ENCODE results near the gene KRT78.

DNA sequence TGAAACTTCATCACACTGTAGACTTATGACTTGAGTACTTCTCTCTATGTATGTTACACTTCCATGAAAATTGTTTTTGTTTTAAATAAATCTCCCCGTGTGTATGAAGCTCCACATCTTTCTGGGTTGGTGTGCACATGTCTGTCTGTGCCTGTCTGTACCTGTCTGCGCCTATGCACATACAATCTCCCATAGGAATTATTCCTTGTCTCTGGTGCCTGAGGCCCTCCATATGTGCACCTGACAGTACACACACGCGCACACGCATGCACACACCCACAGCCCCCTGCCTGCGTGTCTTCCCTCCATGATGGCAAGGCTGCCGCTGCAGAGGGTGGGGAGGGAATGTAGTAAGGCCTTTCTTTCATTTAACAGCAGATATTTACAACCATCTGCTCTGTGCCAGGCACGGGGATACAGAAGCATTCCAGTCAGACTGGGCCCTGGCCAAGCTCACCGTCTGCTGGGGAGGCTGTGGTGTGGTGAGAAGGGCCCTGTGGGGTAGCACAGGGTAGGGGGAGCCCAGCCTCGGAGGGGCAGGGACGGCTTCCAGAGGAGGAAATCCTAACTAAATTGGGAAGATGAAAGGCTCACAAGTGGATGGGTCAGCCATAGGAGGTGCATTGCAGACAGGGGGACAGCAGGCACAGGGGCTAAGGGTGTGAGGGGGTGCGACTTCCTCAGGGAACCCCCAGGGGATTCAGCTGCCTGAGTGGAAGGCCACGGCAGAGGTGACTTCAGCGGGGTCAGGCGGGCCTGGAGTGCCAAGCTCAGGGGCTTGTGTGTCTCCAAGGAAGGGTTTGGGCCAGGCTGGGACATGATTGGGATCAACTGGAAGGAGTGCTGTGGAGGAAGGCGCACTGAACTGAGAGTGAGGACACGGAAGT, 30.0 kb upstream of the KRT78 start:
- TF ChIP-seq PHB2 (IDR thresholded peaks at IDR 0.05; ENCODE audit: partially characterized antibody) (no peak), RBM39 (IDR thresholded peaks at IDR 0.05; ENCODE audit: low read depth, low read length, poor library complexity, severe bottlenecking) (no peak), CHCHD3 (CRISPR knock-in tag; IDR thresholded peaks at IDR 0.05) (no peak), ZNF256 (CRISPR knock-in tag; conservative IDR thresholded peaks at IDR 0.05) (no peak), TBX3 (IDR thresholded peaks at IDR 0.05; ENCODE audit: borderline replicate concordance) (no peak), POLR2A (IDR thresholded peaks at IDR 0.05; ENCODE audit: insufficient read depth in 1 of 2, low read depth in 2 of 2, low read length in 2 of 2) (no peak)
- TF ChIP-seq, protein P1, sequence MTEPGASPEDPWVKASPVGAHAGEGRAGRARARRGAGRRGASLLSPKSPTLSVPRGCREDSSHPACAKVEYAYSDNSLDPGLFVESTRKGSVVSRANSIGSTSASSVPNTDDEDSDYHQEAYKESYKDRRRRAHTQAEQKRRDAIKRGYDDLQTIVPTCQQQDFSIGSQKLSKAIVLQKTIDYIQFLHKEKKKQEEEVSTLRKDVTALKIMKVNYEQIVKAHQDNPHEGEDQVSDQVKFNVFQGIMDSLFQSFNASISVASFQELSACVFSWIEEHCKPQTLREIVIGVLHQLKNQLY (CRISPR knock-in tag; IDR thresholded peaks at IDR 0.05): no peak
- TF ChIP-seq, protein P2, sequence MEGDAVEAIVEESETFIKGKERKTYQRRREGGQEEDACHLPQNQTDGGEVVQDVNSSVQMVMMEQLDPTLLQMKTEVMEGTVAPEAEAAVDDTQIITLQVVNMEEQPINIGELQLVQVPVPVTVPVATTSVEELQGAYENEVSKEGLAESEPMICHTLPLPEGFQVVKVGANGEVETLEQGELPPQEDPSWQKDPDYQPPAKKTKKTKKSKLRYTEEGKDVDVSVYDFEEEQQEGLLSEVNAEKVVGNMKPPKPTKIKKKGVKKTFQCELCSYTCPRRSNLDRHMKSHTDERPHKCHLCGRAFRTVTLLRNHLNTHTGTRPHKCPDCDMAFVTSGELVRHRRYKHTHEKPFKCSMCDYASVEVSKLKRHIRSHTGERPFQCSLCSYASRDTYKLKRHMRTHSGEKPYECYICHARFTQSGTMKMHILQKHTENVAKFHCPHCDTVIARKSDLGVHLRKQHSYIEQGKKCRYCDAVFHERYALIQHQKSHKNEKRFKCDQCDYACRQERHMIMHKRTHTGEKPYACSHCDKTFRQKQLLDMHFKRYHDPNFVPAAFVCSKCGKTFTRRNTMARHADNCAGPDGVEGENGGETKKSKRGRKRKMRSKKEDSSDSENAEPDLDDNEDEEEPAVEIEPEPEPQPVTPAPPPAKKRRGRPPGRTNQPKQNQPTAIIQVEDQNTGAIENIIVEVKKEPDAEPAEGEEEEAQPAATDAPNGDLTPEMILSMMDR (CRISPR knock-in tag; IDR thresholded peaks at IDR 0.05): no peak
